Right lobe of liver (tissue), 4 donors: Measurements from ENCODE around the gene IFT43.

Experiments used
- CTCF ChIP-seq, 4 donors: fragments of 200-600 bp in 3 of 4; fragments of 450-650 bp in 1 of 4; IDR thresholded peaks; one replicate each; pipeline versions ENCODE4 v1.5.1 to v1.8.0; 2016 to 2022; ENCODE audit warnings: antibody characterized with exemption in 4 of 4, mild to moderate bottlenecking in 2 of 4
- POLR2A ChIP-seq: fragments of 450-650 bp; IDR thresholded peaks from one replicate; pipeline ENCODE4 v1.6.1; 2017; ENCODE audit warnings: antibody characterized with exemption, mild to moderate bottlenecking
- donor health status: DM: no; HTN: no; CAD: no.
- donor health status: DM: no; HTN: no; CAD: no.
- donor health status: DM: no; HTN: yes; CAD: no.

GRCh38 chr14:76097547-76097946 is 112.0 kb downstream of the IFT43 start:
- TF ChIP-seq POLR2A (no peak), CTCF (IDR thresholded peaks at IDR 0.05) (no peak)
